Karpas-422 (cell line): ENCODE data around the gene TUBB4A. TPM values are rescaled to one million over a fixed set of nuclear protein-coding genes. Genes with fewer than 3 reads are reported as not detected.

Experiments
- DNase-seq: peaks from one replicate; pipeline ENCODE4 v3.0.0-alpha.2; 2015
- H2AFZ ChIP-seq: fragments of 200-600 bp; sonication (generic); 2 replicates; pipeline ENCODE4 v1.6.1; 2014; ENCODE audit warnings: antibody characterized with exemption, low read length, mixed read lengths
- H3K27ac ChIP-seq: fragments of 200-600 bp; sonication (generic); 2 replicates; pipeline ENCODE4 v1.5.1; 2014; ENCODE audit warnings: mild to moderate bottlenecking, low read length, moderate library complexity
- H3K27me3 ChIP-seq: fragments of 200-600 bp; sonication (generic); 2 replicates; pipeline ENCODE4 v1.6.1; 2014; ENCODE audit warnings: low read length, mixed read lengths
- H3K36me3 ChIP-seq: fragments of 200-600 bp; sonication (generic); 2 replicates; pipeline ENCODE4 v1.6.1; 2014; ENCODE audit warnings: low read length, mixed read lengths; ENCODE audit not compliant: insufficient read depth
- H3K4me1 ChIP-seq: fragments of 200-600 bp; sonication (generic); 2 replicates; pipeline ENCODE4 v1.6.1; 2014; ENCODE audit warnings: mild to moderate bottlenecking, low read length, mixed read lengths
- H3K4me2 ChIP-seq: fragments of 200-600 bp; sonication (generic); 2 replicates; pipeline ENCODE4 v1.6.1; 2014; ENCODE audit warnings: low read length, low read depth, mild to moderate bottlenecking; ENCODE audit not compliant: poor library complexity, severe bottlenecking
- H3K4me3 ChIP-seq: fragments of 200-600 bp; sonication (generic); 2 replicates; pipeline ENCODE4 v1.5.1; 2014; ENCODE audit warnings: mild to moderate bottlenecking, antibody characterized with exemption, low read length, mixed read lengths
- H3K79me2 ChIP-seq: fragments of 200-600 bp; sonication (generic); 2 replicates; pipeline ENCODE4 v1.6.1; 2014; ENCODE audit warnings: mild to moderate bottlenecking, low read length, mixed read lengths
- H3K9ac ChIP-seq: fragments of 200-600 bp; sonication (generic); 2 replicates; pipeline ENCODE4 v1.6.0; 2014; ENCODE audit warnings: low read length
- H3K9me2 ChIP-seq: fragments of 200-600 bp; sonication (generic), shearing (Covaris generic); replicated peaks from 2 replicates; pipeline ENCODE4 v1.6.0; 2014; ENCODE audit warnings: mild to moderate bottlenecking, low read length, moderate library complexity; ENCODE audit not compliant: insufficient read depth
- H3K9me3 ChIP-seq: fragments of 300-700, 200-600 bp; sonication (generic); 2 replicates; pipeline ENCODE4 v1.6.1; 2014; ENCODE audit warnings: low read length, mixed read lengths
- H4K20me1 ChIP-seq: fragments of 200-600 bp; sonication (generic); 2 replicates; pipeline ENCODE4 v1.6.1; 2014; ENCODE audit warnings: mild to moderate bottlenecking, antibody characterized with exemption, low read length, low read depth; ENCODE audit not compliant: insufficient read depth
- total RNA-seq: library from RNA; depleted of rRNA; stranded (reverse); fragments of >200 nt; shearing (Covaris generic); gene quantifications from 2 replicates; pipeline ENCODE4 v1.2.3, GENCODE V29; 2014; ENCODE audit warnings: low replicate concordance

TUBB4A gene
- total RNA-seq, 1 experiment from 2014 or later = 0.45 TPM

DNA sequence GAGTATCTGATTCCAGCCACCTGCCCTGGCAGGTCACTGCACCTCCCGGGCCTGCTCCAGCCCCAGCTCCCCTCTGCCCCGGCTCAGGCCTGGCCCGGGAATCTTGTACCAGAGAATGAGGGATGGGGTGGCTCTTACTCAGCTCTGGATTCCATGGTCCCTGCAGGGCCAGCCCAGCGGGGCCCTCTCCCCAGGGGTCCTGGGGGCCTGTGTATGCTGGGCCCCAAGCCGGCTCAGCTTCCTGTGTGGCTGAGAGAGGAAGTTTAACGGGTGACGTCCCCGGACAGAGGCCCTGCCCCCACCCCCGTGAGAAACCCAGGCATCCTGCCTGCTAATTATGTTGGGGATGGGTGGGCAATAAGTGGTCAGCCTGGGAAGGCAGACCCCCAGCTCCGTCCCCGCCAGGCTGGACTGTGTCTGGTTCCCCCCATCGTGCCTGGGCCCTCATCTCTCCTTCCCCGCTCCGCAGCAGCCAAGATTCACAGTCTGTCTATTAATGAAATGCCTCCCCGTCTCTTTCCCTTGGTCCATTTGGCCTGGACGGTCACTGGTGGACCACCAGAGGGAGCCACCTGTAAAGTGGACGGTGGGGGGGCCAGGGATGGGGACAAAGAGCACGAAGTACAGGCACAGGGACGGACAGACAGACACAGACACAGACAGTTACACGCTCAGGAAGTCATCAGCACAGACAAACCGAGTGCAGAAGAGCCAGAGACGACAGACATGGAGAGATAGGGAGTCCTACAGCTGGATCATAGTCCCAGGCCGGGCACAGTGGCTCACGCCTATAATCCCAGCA is 20.4 kb downstream of the TUBB4A start, which contains the start of gene DENND1C:
TSS of gene DENND1C (minus strand) at position 247 of the 802 bp plus-strand sequence. CDS start at position 155, 92 bp downstream.
- H3K4me2 ChIP-seq = peak within 1 kb of the TSS; percentile 82
- peak within 1 kb of the TSS; percentile 83 for H3K9ac ChIP-seq

DNA sequence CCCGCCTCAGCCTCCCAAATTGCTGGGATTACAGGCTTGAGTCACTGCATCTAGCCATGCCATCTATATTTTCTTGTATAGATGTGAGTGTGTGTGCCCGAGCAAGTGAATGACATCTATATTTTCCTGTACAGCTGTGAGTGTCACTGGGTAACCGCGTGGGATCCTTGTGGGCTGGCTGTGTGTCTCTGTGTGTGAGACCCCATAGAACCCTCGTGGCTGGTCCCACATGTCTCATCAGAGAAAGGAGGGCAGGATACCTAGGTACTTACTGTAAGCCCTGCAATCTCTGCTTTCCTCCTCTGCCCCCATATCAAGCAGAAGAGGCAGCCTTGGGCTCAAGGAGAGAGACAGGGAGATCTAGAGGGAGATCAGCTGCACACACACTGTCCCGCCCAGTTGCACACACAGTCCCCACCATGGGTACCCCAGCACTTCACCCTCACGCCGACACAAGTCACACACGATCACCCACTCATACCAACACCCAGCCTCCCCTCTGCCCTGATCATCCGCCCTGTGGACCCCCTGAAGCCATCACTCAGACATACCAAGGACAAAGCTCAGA is 21.2 kb downstream of the TUBB4A start:
- DNase-seq = peak; percentile 52
- H3K9ac ChIP-seq = peak overlapping the region; percentile 83
- H3K4me1 ChIP-seq = peaks cover 18% of the 10 kb centered on the region
- peak overlapping the region; percentile 73 for H3K27ac ChIP-seq
- H3K9me2 ChIP-seq = no peaks in the 10 kb centered on the region
- no peaks in the 10 kb centered on the region for H4K20me1 ChIP-seq
- H2AFZ ChIP-seq = peak overlapping the region; percentile 87; the same call in 1 of the 2 replicates
- peaks cover 20% of the 10 kb centered on the region for H3K79me2 ChIP-seq
- no peaks in the 10 kb centered on the region for H3K9me3 ChIP-seq
- peak overlapping the region; percentile 82 for H3K4me2 ChIP-seq
- no peaks in the 10 kb centered on the region for H3K27me3 ChIP-seq
- H3K4me3 ChIP-seq = peak overlapping the region; percentile 79
- peaks cover 8% of the 10 kb centered on the region for H3K36me3 ChIP-seq

More for the DNA sequence above, 20.4 kb downstream of the TUBB4A start, which contains the start of gene DENND1C:
- Histone ChIP-seq H3K27ac (peak within 1 kb of the TSS; percentile 73), H3K9me2 (no peaks in the 10 kb centered on the region), H3K4me1 (peaks cover 18% of the 10 kb centered on the region), H3K79me2 (peaks cover 20% of the 10 kb centered on the region), H3K36me3 (peaks cover 3% of the 10 kb centered on the region), H2AFZ (peak within 1 kb of the TSS; percentile 87), H3K9me3 (no peaks in the 10 kb centered on the region), H3K4me3 (peak within 1 kb of the TSS; percentile 79), H3K27me3 (no peaks in the 10 kb centered on the region), H4K20me1 (no peaks in the 10 kb centered on the region)
- DNase-seq = peak; percentile 89

DNA sequence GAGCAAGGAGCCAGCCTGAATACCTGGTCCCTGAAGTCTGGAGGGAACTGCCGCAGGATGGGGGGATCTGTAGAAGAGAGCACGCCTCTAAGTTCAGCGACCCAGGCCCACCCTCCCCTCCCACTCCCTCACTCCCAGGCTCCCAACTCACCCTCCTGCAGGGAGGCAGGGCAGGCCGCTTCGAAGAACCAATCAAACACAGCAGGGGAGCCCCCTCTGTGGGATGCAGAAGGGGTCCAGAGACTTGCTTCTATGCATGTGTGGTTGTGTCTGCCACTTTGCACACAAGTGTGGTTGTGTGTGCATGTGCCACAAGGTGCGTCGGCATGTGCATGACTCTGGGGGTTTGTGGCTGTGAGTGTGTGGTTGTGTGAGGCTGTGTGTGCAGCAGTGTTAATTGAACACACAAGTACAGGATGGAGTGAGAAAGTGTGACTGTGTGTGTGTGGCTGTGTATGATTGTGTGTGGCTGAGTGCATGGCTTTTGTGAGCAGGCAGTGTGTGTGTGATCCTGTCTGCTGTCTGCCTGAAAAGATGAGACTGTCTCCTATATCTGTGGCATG is 22.2 kb downstream of the TUBB4A start:
- no peak overlapping the region for H3K4me3 ChIP-seq
- H3K79me2 ChIP-seq = peaks cover 20% of the 10 kb centered on the region
- no peaks in the 10 kb centered on the region for H3K9me2 ChIP-seq
- H3K9ac ChIP-seq = peak overlapping the region; percentile 41; the same call in 1 of the 2 replicates
- H3K36me3 ChIP-seq = peaks cover 14% of the 10 kb centered on the region
- no peak overlapping the region for H3K27ac ChIP-seq
- peaks cover 18% of the 10 kb centered on the region for H3K4me1 ChIP-seq
- no peak overlapping the region for H2AFZ ChIP-seq
- H3K27me3 ChIP-seq = no peaks in the 10 kb centered on the region
- H3K9me3 ChIP-seq = no peaks in the 10 kb centered on the region
- DNase-seq = no peak
- no peaks in the 10 kb centered on the region for H4K20me1 ChIP-seq
- peak overlapping the region; percentile 82 for H3K4me2 ChIP-seq

DNA sequence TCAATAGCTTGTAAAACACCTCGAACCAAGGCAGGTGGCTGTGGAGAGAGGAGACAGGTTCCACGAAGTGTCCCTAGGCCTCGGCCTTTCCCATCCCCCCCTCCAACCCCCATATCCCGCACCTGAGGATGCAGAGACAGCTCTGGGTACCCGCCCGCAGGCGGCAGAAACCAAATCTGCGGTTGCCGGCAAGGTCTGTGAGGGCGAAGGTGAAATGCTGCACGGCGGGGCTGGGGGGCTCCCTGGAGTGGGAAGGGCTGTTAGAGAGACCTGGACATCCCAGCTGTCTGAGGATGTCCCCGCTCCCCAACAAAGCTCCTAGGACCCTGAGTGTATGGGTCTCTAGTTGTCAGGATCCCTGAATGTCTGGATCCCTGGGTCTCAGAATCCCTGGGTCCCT is 23.3 kb downstream of the TUBB4A start:
- Histone ChIP-seq H2AFZ (no peak overlapping the region), H3K27ac (no peak overlapping the region), H3K9me3 (no peaks in the 10 kb centered on the region), H3K9me2 (no peaks in the 10 kb centered on the region), H3K4me1 (peaks cover 18% of the 10 kb centered on the region), H3K79me2 (peaks cover 20% of the 10 kb centered on the region), H3K36me3 (peaks cover 14% of the 10 kb centered on the region), H3K4me3 (no peak overlapping the region), H3K4me2 (no peak overlapping the region), H4K20me1 (no peaks in the 10 kb centered on the region), H3K9ac (no peak overlapping the region), H3K27me3 (no peaks in the 10 kb centered on the region)
- no peak for DNase-seq

DNA sequence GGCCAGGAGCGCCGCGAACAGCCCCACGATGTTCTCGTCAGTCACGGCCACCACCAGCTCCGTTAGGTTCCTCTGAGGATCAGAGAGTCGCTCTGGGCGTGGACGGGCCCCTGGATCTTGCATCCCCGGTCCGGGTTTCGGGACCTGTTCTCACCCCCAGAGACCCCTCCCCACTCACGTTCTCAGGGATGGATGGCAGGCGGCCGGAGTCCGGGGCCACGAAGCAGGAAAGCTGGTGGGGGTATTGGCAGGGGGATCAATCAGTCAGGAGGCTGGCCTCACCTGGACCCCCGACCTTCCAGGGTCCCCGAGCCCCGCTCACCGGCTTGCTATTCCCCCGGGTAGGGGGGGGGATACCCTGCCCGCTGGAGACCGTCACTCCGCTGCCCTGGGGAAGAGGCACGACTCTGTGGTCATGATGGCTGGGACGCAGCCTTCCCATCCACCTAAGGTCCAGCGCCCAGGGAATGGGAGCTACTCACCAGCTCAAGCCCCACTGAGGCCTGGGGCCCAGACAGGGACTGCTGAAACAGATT is 25.1 kb downstream of the TUBB4A start:
- no peaks in the 10 kb centered on the region for H4K20me1 ChIP-seq
- H3K4me3 ChIP-seq = no peak overlapping the region
- H3K27ac ChIP-seq = no peak overlapping the region
- H3K27me3 ChIP-seq = no peaks in the 10 kb centered on the region
- peaks cover 14% of the 10 kb centered on the region for H3K36me3 ChIP-seq
- no peak for DNase-seq
- no peaks in the 10 kb centered on the region for H3K9me3 ChIP-seq
- H3K79me2 ChIP-seq = peaks cover 20% of the 10 kb centered on the region
- H3K9me2 ChIP-seq = no peaks in the 10 kb centered on the region
- peaks cover 14% of the 10 kb centered on the region for H3K4me1 ChIP-seq
- no peak overlapping the region for H2AFZ ChIP-seq
- H3K9ac ChIP-seq = no peak overlapping the region
- no peak overlapping the region for H3K4me2 ChIP-seq

DNA sequence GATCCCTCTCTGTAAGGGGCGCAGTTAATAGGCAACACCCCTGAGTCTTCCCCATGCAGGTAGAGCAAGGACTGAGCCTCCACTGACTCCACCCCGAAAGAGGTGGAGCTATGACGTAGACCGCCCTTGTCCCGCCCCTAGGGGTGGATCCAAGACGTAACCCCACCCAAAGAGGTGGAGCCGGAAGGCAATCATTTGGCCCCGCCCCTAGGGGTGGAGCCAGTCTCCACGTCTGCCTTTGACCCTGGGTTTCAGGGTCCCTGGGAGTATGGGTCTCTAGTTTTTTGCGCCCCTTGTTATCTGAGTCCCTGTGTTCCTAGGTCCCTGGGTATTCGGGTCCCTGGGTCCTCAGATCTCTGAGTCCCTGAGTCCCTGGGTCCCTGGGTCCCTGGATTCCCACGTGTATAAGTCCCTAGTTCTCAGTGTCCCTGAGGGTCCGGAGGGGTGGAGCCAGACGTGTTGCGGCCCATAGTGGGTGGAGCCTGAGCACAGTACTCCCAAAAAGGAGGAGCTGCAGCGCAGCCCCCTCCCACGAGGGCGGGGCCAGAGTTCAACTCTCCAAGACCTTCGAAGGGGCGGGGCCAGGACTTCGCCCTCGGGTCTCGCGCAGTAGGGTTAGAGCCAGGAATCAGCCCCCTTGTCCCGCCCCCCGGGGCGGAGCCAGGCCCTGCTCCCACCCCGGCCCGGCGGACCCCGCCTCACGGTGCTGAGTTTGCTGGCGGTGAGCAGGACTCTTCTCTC is 25.8 kb downstream of the TUBB4A start:
- H3K9me3 ChIP-seq = no peaks in the 10 kb centered on the region
- H3K9me2 ChIP-seq = no peaks in the 10 kb centered on the region
- H3K4me1 ChIP-seq = peaks cover 11% of the 10 kb centered on the region
- H3K79me2 ChIP-seq = peaks cover 18% of the 10 kb centered on the region
- no peak overlapping the region for H2AFZ ChIP-seq
- no peak overlapping the region for H3K4me3 ChIP-seq
- no peak overlapping the region for H3K4me2 ChIP-seq
- no peak overlapping the region for H3K27ac ChIP-seq
- DNase-seq = peak; percentile 93
- H4K20me1 ChIP-seq = no peaks in the 10 kb centered on the region
- no peaks in the 10 kb centered on the region for H3K27me3 ChIP-seq
- H3K9ac ChIP-seq = no peak overlapping the region
- peaks cover 14% of the 10 kb centered on the region for H3K36me3 ChIP-seq

DNA sequence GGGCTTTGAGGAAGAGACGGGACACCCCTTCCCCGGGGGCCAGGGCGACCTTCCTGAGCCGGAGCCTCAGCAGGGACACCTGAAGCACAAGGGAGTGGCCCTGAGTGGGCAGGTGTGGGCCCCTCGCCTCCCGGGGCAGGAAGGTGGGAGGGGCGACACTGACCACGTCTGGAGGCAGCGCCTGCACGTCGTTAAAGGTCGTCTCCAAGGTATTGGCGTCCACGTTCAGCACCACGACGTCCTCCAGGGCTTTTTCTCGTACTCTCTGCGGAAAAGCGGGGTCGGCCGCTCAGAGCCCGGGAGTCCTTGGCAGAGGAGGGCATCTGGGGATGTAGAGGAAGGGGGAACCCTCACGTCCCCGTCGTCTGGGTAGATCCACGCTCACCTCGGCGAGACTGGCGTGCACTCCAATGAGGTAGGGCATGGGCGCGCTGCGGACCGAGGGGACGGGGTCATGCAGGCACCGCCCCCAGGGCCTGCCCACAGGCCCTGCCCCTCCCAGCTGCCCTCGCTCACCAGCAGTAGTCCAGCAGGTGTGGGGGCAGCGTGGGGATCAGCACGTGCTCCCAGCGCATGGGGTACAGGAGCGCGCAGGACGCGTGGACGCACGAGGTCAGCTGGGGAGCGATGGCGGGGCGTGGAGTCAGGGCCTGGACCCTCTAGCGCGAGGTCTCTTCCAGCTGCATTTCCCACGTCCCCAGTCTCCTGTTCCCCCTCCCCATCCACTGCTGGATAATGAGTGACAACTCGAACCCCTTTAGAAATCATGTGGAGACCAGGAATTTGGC is 26.6 kb downstream of the TUBB4A start:
- Histone ChIP-seq H2AFZ (no peak overlapping the region), H3K9me2 (no peaks in the 10 kb centered on the region), H3K36me3 (peaks cover 14% of the 10 kb centered on the region), H3K9ac (no peak overlapping the region), H3K27me3 (no peaks in the 10 kb centered on the region), H4K20me1 (no peaks in the 10 kb centered on the region), H3K9me3 (no peaks in the 10 kb centered on the region), H3K4me2 (no peak overlapping the region), H3K79me2 (peaks cover 10% of the 10 kb centered on the region), H3K4me1 (peaks cover 6% of the 10 kb centered on the region), H3K4me3 (no peak overlapping the region), H3K27ac (no peak overlapping the region)
- no peak for DNase-seq
